NCI-H187 (cell line): ENCODE measurements around the gene NUAK1.

Source experiments
- DNase-seq, 2 experiments: peaks; one replicate each; lab custom pipeline; 2025; lab: John Stamatoyannopoulos, UW

The NUAK1 gene

GRCh38 chr12:106062693-106063092, 76.1 kb downstream of the NUAK1 start:
- no peak for DNase-seq

- DNase-seq, result no peak
Measured at GRCh38 chr12:106058256-106059182, 80.2 kb downstream of the NUAK1 start.

GRCh38 chr12:106054049-106054448, 84.7 kb downstream of the NUAK1 start:
- no peak for DNase-seq

DNA sequence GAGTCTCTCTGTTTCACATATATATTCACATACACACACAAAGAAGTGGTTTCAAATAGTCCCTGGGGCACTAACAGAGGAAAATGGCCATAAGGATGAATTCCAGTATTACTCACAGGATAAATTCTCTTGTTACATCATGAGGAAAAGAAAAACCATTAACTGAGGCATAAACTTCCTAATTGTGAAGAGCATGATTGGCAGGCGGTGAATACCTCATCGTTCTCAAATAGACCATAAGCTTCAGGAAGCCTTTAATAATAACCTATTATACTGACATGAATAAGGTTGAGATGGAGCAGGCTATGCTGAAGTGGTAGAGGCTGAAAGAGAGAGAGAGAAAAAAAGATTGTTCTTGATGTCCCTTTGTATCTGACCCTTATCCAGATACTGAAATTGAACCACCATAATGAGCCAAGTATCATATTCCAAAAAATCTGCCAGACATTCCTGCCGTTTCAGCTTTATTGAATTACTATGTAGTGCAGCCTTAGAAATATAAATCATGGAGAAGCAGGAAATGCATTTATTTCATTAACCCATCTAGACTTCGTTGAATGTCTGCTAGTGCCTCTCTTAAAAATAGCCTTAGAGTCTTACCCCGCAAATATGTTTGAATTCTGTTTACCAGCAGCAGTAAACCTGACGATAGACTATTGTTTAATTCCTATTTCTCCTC, 86.8 kb downstream of the NUAK1 start:
- DNase-seq, result no peak

- DNase-seq, result no peak
Measured at GRCh38 chr12:106049546-106049945, 89.2 kb downstream of the NUAK1 start.

GRCh38 chr12:106049105-106049504, 89.6 kb downstream of the NUAK1 start:
- no peak for DNase-seq

- no peak for DNase-seq
Measured at GRCh38 chr12:106048676-106049075, 90.1 kb downstream of the NUAK1 start.

DNA sequence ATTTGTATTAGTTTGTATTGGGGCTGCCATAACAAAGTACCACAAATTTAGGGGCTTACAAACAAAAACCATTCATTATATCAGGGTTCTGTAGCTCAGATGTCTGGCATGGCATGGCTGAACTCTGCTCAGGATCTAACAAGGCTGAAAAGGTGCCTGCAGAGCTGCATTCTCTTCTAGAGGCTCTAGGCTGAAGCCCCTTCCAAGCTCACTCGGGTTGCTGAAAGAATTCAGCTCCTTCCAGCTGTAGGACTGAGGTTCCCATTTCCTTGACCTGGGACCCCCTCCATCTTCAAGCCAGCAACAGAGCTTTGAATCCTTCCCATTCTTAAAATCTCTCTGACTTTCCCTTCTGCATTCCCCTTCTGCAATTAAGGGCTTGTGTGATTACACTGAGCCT, 90.7 kb downstream of the NUAK1 start:
- no peak for DNase-seq

- no peak for DNase-seq
Measured at GRCh38 chr12:106046947-106047346, 91.8 kb downstream of the NUAK1 start.

DNA sequence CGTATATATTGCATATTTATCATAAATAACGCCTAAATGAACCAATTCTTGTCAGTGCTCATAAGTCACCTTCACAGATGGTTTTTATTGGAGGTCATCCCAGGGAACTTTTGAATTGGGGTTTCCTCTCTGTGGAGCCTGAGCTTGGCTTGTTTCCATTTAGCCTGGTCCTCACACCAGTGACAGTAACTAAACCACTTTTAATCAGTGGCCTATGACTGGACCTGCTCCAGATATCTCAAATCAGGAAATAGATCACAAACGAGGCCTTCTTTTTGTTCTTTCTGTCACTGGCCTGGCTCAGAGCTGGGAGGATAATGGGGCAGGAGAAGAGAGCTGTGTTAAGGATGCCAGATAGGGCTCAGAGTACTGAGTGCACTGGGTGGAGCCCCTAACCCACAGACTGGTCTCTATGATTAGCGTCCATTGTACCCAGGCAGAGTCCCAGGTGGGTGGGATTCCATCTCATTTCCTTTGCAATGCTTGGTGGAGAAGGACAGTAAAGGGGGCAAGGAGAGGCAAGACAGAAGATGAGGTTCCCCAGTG, 92.4 kb downstream of the NUAK1 start:
- DNase-seq, result no peak

DNA sequence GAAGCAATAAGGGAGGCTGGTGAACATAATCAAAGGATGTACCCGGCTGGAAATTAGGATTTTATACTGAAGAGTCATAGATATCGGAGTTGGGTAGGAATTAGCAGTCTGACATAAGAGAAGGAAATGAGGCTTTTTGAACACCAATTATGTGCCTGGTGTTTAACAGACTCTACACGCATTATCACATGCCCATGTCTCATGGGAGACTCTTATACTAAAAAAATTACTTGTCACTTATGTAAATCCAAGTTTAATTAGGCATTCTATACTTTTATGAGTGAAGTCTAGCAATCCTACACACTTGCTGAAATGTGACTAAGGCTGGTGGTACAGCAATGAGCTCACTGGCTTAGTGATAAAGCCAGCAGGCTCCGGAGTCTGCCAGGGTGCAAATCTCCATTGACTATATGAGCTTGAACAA, 93.5 kb downstream of the NUAK1 start:
- DNase-seq, result no peak

DNA sequence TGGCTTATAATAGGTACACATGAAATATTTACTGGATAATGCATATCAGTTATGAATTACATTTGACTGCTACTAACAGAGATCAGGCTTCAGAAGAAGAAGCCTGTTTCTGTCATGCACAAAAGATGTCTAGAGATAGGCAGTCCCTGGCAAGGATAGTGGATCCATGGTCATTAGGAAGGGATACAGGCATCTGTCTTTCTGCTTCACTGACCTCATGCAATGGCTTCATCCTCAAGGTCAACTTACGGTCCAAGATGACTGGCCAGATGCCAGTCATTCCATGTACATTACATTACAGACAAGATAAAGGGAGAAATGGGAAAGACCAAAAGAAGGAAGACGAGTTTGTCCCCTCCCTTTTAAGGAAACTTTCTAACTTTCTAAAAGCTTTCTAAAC, 94.0 kb downstream of the NUAK1 start:
- no peak for DNase-seq

DNA sequence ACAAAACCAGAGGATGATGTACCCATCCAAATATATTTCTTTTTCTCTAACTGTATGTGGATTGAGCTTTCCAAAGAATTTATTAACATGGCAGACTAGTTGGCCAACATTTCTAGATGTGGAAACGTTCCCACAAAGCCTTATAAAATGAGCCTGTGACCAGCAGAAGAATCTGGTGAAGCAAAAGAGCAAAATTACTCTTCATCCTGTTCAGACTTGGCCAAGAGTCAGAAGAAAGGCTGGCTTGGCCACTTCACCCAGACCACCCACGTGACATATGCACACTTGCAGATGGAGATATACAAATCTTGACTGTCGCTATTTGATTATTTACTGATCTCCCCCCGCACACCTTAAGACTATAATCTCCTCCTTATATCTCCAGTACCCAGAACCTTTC, 96.7 kb downstream of the NUAK1 start:
- no peak for DNase-seq

- no peak for DNase-seq
Measured at GRCh38 chr12:106040521-106040920, 98.2 kb downstream of the NUAK1 start.

- no peak for DNase-seq
Measured at GRCh38 chr12:106039646-106040404, 98.9 kb downstream of the NUAK1 start.

DNA sequence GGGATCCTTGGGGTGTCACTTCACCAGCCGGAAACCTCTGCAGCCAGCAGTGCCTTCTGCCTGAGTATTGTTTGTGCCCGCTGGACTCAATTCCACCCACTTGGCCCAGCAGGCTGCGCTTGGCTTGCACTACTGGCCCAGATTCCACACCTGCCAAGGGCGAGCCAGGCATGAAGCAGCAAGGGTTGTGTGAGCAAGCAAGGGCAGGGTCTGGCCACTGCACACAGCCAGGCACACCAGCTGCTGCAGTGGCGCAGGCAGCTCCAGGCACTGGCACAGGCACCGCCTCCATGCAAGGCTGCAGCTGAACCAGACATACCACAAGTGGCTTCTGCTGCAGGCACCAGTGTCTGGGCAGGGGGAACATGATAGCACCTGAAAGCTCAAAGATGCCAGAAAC, 99.5 kb downstream of the NUAK1 start:
- DNase-seq, result no peak

DNA sequence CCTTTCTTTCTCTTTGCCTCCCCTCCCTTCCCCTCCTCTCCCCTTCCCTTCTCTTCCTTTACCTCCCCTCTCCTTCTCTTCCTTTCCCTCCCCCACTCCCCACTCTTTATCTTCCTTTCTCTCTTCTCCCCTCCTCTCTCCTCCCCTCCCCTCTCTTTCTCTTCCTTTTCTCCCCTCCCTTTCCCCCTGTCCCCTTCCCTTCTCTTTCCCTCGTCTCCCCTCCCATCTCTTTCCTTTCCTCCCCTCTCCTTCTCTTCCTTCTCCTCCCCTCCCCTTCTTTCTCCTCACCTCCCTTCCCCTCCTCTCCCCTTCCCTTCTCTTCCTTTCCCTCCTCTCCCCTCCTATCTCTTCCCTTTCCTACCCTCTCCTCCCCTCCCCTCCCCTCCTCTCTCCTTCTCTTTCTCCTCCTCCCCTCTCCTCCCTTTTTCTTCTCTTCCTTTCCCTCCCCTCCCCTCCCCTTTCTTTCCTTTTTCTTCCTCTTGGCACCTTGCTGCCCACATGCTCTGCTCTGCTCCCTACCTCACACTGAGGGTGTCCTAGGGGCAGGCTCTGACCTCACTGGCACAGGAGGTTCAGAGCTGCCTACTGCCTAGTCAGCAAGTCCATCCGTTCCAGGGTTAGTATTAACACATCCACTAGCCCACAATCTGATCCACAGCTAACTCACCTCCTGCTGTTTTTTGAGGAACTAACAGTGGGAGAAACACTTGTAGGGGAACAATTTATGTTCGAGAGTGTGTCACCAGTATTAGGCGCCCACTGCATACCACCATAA, 101.0 kb downstream of the NUAK1 start:
- no peak for DNase-seq

- no peak for DNase-seq
Measured at GRCh38 chr12:106035421-106035820, 103.3 kb downstream of the NUAK1 start.

DNA sequence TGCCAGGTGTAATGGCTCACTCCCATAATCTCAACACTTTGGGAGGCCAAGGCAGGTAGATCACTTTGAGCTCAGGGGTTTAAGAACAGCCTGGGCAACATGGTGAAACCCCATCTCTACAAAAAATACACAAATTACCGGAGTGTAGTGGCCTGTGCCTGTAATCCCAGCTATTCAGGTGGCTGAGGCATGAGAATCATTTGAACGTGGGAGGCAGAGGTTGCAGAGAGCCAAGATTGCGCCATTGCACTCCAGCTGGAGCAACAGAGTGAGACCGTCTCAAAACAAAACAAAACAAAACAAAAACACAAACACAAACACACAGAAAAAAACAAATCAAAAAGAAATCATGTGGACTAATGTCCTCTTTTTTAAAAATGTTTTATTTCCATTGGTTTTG, 104.4 kb downstream of the NUAK1 start:
- DNase-seq, result no peak

GRCh38 chr12:106033161-106033675, 105.5 kb downstream of the NUAK1 start:
- no peak for DNase-seq

- DNase-seq, result no peak
Measured at GRCh38 chr12:106032623-106032925, 106.2 kb downstream of the NUAK1 start.
